ENCODE data around the gene ABCB8.

Gene ABCB8

GRCh38 chr7:151057989-151058780 lies 29.9 kb downstream of the ABCB8 start (continued):
- TF ChIP-seq ZNF518A (tag by site-specific recombination; conservative IDR thresholded peaks at IDR 0.05; ENCODE audit: low read depth), result no peak
- peak; percentile 82 for TF ChIP-seq GLIS2 (tag by site-specific recombination; IDR thresholded peaks at IDR 0.05)
- TF ChIP-seq ZNF549 (tag by site-specific recombination; IDR thresholded peaks at IDR 0.05), result no peak
- TF ChIP-seq GFI1B (tag by site-specific recombination; IDR thresholded peaks at IDR 0.05), result no peak
- TF ChIP-seq ZNF416 (tag by site-specific recombination; IDR thresholded peaks at IDR 0.05), result no peak
- TF ChIP-seq ZNF354C (tag by site-specific recombination; IDR thresholded peaks at IDR 0.05; ENCODE audit: borderline replicate concordance, low read depth), result no peak
- peak; percentile 66; the same call in 1 of the 2 replicates for TF ChIP-seq BCL11B (tag by site-specific recombination; IDR thresholded peaks at IDR 0.05; ENCODE audit: low read depth)
- TF ChIP-seq HOXA7 (CRISPR knock-in tag; IDR thresholded peaks at IDR 0.05; ENCODE audit: borderline replicate concordance), result no peak
- no peak for TF ChIP-seq PBX3 (CRISPR knock-in tag; IDR thresholded peaks at IDR 0.05)
- no peak for TF ChIP-seq ZNF211 (tag by site-specific recombination; IDR thresholded peaks at IDR 0.05; ENCODE audit: low read depth)
- no peak for TF ChIP-seq ZNF701 (tag by site-specific recombination; IDR thresholded peaks at IDR 0.05)
- TF ChIP-seq SP3 (tag by site-specific recombination; IDR thresholded peaks at IDR 0.05), result peak; percentile 98
- peak; percentile 55; the same call in 1 of the 2 replicates for TF ChIP-seq PRDM4 (tag by site-specific recombination; IDR thresholded peaks at IDR 0.05)
- no peak for TF ChIP-seq ZNF138 (tag by site-specific recombination; IDR thresholded peaks at IDR 0.05; ENCODE audit: borderline replicate concordance)
- TF ChIP-seq ZBTB49 (tag by site-specific recombination; IDR thresholded peaks at IDR 0.05; ENCODE audit: low read depth), result no peak
- TF ChIP-seq OVOL3 (tag by site-specific recombination; IDR thresholded peaks at IDR 0.05), result no peak
- peak; percentile 54; the same call in 1 of the 2 replicates for TF ChIP-seq ZNF398 (tag by site-specific recombination; IDR thresholded peaks at IDR 0.05)
- peak; percentile 93 for TF ChIP-seq ZBTB21 (tag by site-specific recombination; IDR thresholded peaks at IDR 0.05)
- no peak for TF ChIP-seq ZFP3 (tag by site-specific recombination; IDR thresholded peaks at IDR 0.05; ENCODE audit: low read depth)
- no peak for TF ChIP-seq MYNN (tag by site-specific recombination; IDR thresholded peaks at IDR 0.05; ENCODE audit: borderline replicate concordance)
- peak; percentile 77 for TF ChIP-seq BCL11A (tag by site-specific recombination; IDR thresholded peaks at IDR 0.05; ENCODE audit: low read depth)
- TF ChIP-seq ZNF423 (tag by site-specific recombination; IDR thresholded peaks at IDR 0.05), result no peak
- TF ChIP-seq ZFP37 (tag by site-specific recombination; IDR thresholded peaks at IDR 0.05), result no peak
- no peak for TF ChIP-seq ZNF426 (tag by site-specific recombination; IDR thresholded peaks at IDR 0.05)
- no peak for TF ChIP-seq ZNF558 (tag by site-specific recombination; IDR thresholded peaks at IDR 0.05)
- no peak for TF ChIP-seq ZNF626 (tag by site-specific recombination; IDR thresholded peaks at IDR 0.05)
- no peak for TF ChIP-seq ZNF266 (tag by site-specific recombination; IDR thresholded peaks at IDR 0.05; ENCODE audit: low read depth)

Measured in HEK293 (cell line).